ENCODE results near the gene ITSN1. TPM values are rescaled to one million over a fixed set of nuclear protein-coding genes. Genes with fewer than 3 reads are reported as not detected.
"Not testable (repeated sequence)": the region's sequence is repeated elsewhere in the genome, so short reads cannot be mapped to it uniquely, and the experiment has no call there.

ITSN1 gene
- total RNA-seq, 2 donors from 2014 or later = 50.9 to 78.6 TPM

DNA sequence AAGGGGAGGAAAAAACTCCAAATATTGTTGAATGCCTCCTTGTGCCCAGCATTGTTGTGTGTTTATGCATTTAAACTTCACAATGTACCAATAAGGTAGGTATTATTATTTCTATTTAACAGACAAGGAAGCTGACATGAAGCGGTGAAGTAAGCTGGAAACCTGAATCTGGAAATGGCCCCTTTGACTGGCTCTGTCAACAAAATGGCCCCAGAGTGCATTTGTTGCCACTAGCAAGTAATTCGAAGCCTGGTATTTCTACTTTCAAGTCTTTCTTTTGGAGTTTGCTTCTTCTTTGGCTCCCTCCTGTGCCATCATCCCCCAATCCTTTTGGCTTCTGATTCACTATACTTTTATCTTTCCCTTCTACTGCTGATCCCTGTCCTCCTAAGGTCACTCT lies 23.9 kb upstream of the ITSN1 start:
- DNase-seq (ENCODE audit: low spot score) (no peak), ATAC-seq (ENCODE audit: insufficient number of reproducible peaks, low FRiP score, low read depth) (no peak)
- H3K4me1 ChIP-seq (ENCODE audit: control insufficient read depth in 1 of 2, low read depth in 2 of 2) = no peaks in the 10 kb centered on the region
- H3K36me3 ChIP-seq = peaks cover 11% of the 10 kb centered on the region
- TF ChIP-seq, protein P1, sequence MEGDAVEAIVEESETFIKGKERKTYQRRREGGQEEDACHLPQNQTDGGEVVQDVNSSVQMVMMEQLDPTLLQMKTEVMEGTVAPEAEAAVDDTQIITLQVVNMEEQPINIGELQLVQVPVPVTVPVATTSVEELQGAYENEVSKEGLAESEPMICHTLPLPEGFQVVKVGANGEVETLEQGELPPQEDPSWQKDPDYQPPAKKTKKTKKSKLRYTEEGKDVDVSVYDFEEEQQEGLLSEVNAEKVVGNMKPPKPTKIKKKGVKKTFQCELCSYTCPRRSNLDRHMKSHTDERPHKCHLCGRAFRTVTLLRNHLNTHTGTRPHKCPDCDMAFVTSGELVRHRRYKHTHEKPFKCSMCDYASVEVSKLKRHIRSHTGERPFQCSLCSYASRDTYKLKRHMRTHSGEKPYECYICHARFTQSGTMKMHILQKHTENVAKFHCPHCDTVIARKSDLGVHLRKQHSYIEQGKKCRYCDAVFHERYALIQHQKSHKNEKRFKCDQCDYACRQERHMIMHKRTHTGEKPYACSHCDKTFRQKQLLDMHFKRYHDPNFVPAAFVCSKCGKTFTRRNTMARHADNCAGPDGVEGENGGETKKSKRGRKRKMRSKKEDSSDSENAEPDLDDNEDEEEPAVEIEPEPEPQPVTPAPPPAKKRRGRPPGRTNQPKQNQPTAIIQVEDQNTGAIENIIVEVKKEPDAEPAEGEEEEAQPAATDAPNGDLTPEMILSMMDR (IDR thresholded peaks at IDR 0.05) = no peak
- H3K27me3 ChIP-seq (replicated peaks; ENCODE audit: insufficient read depth) = no peaks in the 10 kb centered on the region
- no peak overlapping the region for H3K27ac ChIP-seq
- H3K4me3 ChIP-seq = no peak overlapping the region
- no peaks in the 10 kb centered on the region for H3K9me3 ChIP-seq

DNA sequence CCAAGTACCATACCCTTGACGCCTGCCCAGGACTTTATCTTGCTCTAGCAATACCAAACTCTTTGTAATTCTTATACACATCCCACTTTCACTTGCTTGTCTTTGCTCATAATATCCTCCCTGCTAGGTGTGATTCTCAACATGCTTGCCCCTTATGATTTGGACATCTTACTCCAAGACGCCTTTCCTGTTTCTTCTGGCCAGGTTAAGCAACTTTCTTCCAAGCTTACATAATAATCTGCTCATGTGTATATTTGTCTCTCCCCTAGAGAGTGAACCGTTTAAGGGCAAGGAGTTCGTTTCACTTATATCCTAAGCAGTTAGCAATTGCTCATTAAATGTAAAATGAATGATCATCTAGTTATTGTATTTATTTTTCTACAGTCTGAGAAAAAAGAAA lies 22.6 kb upstream of the ITSN1 start:
- Histone ChIP-seq H3K4me3 (no peak overlapping the region), H3K9me3 (no peaks in the 10 kb centered on the region), H3K36me3 (peaks cover 11% of the 10 kb centered on the region), H3K4me1 (ENCODE audit: control insufficient read depth in 1 of 2, low read depth in 2 of 2) (no peaks in the 10 kb centered on the region), H3K27me3 (replicated peaks; ENCODE audit: insufficient read depth) (no peaks in the 10 kb centered on the region), H3K27ac (no peak overlapping the region)
- TF ChIP-seq, protein P1 (IDR thresholded peaks at IDR 0.05) = no peak
- DNase-seq (ENCODE audit: low spot score) = no peak
- no peak for ATAC-seq (ENCODE audit: insufficient number of reproducible peaks, low FRiP score, low read depth)

DNA sequence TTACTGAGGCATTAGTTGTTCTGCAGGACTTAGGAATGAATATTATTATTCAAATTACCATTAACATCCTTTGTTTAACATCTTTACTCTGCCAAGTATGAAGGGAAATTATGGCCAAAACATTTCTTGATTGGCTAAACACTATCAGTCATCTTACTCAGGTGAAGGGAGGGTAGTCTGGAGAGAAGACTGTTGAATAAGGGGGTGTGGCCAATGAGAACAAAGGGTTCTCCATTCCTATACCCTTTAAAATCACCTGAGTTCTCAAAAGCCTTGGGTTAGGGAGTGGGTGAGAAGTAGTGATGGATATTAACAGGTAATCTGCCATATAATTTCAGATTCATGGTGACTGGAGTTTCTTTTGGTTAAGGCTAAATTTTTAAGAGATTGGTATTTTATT lies 20.0 kb upstream of the ITSN1 start:
- TF ChIP-seq, protein P1 (IDR thresholded peaks at IDR 0.05) = no peak
- DNase-seq (ENCODE audit: low spot score) (no peak), ATAC-seq (ENCODE audit: insufficient number of reproducible peaks, low FRiP score, low read depth) (no peak)
- H3K27me3 ChIP-seq (replicated peaks; ENCODE audit: insufficient read depth) = no peaks in the 10 kb centered on the region
- H3K36me3 ChIP-seq = peaks cover 9% of the 10 kb centered on the region
- H3K27ac ChIP-seq = no peak overlapping the region
- H3K4me3 ChIP-seq = no peak overlapping the region
- H3K9me3 ChIP-seq = no peaks in the 10 kb centered on the region
- no peaks in the 10 kb centered on the region for H3K4me1 ChIP-seq (ENCODE audit: control insufficient read depth in 1 of 2, low read depth in 2 of 2)

DNA sequence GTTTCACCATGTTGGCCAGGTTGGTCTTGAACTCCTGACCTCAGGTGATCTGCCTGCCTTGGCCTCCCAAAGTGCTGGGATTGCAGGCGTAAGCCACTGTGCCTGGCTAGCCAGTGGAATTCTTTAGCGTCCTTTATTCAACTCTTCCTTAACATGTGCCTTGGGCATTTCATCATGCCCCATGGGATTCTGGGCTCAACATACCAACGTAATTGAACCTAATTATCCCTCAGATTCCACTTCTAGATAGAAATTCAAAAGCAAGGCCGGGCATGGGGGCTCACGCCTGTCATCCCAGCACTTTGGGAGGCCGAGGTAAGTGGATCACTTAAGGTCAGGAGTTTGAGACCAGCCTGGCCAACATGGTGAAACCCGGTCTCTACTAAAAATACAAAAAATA lies 16.1 kb upstream of the ITSN1 start:
- peaks cover 19% of the 10 kb centered on the region for H3K36me3 ChIP-seq
- not testable (repeated sequence) for DNase-seq (ENCODE audit: low spot score)

GRCh38 chr21:33634254-33634653 lies 8.0 kb upstream of the ITSN1 start:
- H3K27ac ChIP-seq = no peak overlapping the region
- H3K27me3 ChIP-seq (replicated peaks; ENCODE audit: insufficient read depth) = no peaks in the 10 kb centered on the region
- H3K36me3 ChIP-seq = peaks cover 13% of the 10 kb centered on the region
- no peak overlapping the region for H3K4me3 ChIP-seq
- no peak for ATAC-seq (ENCODE audit: insufficient number of reproducible peaks, low FRiP score, low read depth)
- DNase-seq (ENCODE audit: low spot score) = no peak
- no peaks in the 10 kb centered on the region for H3K9me3 ChIP-seq
- H3K4me1 ChIP-seq (ENCODE audit: control insufficient read depth in 1 of 2, low read depth in 2 of 2) = no peaks in the 10 kb centered on the region
- TF ChIP-seq, protein P1 (IDR thresholded peaks at IDR 0.05) = no peak

More for the DNA sequence above, 16.1 kb upstream of the ITSN1 start:
- H3K9me3 ChIP-seq; H3K27me3 ChIP-seq (replicated peaks; ENCODE audit: insufficient read depth); H3K27ac ChIP-seq; ATAC-seq (ENCODE audit: insufficient number of reproducible peaks, low FRiP score, low read depth); H3K4me1 ChIP-seq (ENCODE audit: control insufficient read depth in 1 of 2, low read depth in 2 of 2); H3K4me3 ChIP-seq: not testable (repeated sequence)

GRCh38 chr21:33640697-33641351 lies 1.5 kb upstream of the ITSN1 start:
- Histone ChIP-seq H3K4me3 (peak overlapping the region; percentile 75), H3K36me3 (no peaks in the 10 kb centered on the region), H3K27me3 (replicated peaks; ENCODE audit: insufficient read depth) (no peaks in the 10 kb centered on the region), H3K9me3 (no peaks in the 10 kb centered on the region), H3K4me1 (ENCODE audit: control insufficient read depth in 1 of 2, low read depth in 2 of 2) (peaks cover 14 to 31% of the 10 kb centered on the region in 2 donors), H3K27ac (peak overlapping the region; percentile 83 to 90)
- TF ChIP-seq, protein P1 (IDR thresholded peaks at IDR 0.05) = no peak
- DNase-seq (ENCODE audit: low spot score) (no peak), ATAC-seq (ENCODE audit: insufficient number of reproducible peaks, low FRiP score, low read depth) (no peak)
